Mononuclear cell (primary cell): ENCODE data around the gene CDH24. TPM values are rescaled to one million over a fixed set of nuclear protein-coding genes. Genes with fewer than 3 reads are reported as not detected.

Source experiments
- H3K27me3 ChIP-seq: 2 replicates; pipeline ENCODE4 v1.6.0; 2011; ENCODE audit warnings: low read length, control low read depth; ENCODE audit not compliant: insufficient read depth
- H3K4me1 ChIP-seq: 2 replicates; pipeline ENCODE4 v1.5.1; 2011; ENCODE audit warnings: mild to moderate bottlenecking, low read length, control low read depth; ENCODE audit not compliant: insufficient read depth
- H3K4me3 ChIP-seq: 2 replicates; pipeline ENCODE4 v1.5.1; 2011; ENCODE audit warnings: mild to moderate bottlenecking, low read length, moderate library complexity
- H3K9me3 ChIP-seq: 2 replicates; pipeline ENCODE4 v1.5.1; 2011; ENCODE audit warnings: low read depth, mild to moderate bottlenecking, control low read depth, low read length
- total RNA-seq: library from RNA; depleted of rRNA; stranded (reverse); fragments of >200 nt; gene quantifications from one replicate; pipeline ENCODE4 v1.2.3, GENCODE V29; 2012

CDH24 gene
- total RNA-seq, 1 donor = 0.63 TPM

- Histone ChIP-seq H3K27me3 (no peaks in the 10 kb centered on the region), H3K9me3 (no peaks in the 10 kb centered on the region), H3K4me3 (no peak overlapping the region), H3K4me1 (no peaks in the 10 kb centered on the region)
These were observed 11.6 kb downstream of the CDH24 start for GRCh38 chr14:23045419-23046357.

DNA sequence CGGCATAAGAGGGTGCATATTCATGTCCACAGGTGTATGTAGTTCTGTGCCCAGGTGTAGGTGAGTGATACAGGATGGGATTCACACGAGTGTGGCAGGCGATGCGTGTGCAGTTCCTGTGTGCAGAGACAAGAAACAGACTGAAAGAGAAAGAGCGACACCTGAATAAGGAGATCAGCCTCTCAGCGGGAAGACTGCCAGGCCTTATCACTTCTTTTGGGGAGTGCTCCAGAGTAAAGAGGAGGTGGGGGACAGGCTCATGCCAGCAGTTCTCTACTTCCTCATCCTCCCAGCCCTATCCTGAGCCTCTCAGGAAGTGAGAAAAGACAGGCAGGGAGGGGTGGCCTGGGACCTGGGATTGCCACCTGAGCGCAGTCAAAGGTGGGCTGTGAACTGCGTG lies 12.5 kb downstream of the CDH24 start:
- Histone ChIP-seq H3K4me1 (no peaks in the 10 kb centered on the region), H3K4me3 (no peak overlapping the region), H3K27me3 (no peaks in the 10 kb centered on the region), H3K9me3 (no peaks in the 10 kb centered on the region)

DNA sequence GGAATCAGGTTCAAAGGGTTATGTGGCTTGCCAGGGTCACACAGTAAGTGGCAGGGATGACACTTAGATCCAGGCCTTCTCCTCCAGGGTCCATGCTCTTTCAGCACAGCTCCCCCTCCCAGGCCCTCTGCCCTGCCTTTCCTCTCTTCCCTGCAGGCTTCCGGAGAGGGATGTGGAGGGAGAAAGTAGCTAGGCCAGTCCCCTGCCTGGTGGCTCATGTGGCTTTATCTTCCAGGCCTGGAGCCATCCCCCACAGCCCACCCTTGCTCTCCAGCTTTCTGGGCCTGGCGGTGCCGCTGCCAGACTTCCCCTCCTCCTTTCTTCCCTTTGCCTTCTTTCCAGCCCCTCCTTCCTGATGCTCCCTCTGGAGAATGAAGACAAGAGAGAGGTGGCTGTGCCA lies 13.6 kb downstream of the CDH24 start:
- no peaks in the 10 kb centered on the region for H3K27me3 ChIP-seq
- no peaks in the 10 kb centered on the region for H3K4me1 ChIP-seq
- H3K4me3 ChIP-seq = no peak overlapping the region
- H3K9me3 ChIP-seq = no peaks in the 10 kb centered on the region

DNA sequence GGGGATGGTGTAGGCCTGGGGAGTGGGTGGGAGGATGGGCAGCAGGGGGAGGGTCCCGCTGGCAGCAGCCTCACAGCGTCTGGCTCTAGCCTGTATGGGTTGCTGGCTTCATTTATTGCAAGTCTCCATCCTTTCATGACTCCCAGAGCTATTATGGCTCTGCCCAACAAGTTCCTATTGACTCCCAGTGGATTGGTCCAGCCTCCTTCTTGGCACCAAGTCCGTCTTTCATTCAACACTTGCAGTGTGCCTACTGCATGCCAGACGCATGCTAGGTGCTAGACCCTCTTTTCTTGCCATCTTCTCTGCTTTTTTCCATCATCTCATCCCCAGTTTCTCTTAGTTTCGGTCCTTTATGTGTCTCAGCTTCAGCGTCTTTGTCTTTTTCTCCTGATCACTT lies 14.2 kb downstream of the CDH24 start:
- Histone ChIP-seq H3K27me3 (no peaks in the 10 kb centered on the region), H3K4me1 (no peaks in the 10 kb centered on the region), H3K4me3 (no peak overlapping the region), H3K9me3 (no peaks in the 10 kb centered on the region)

GRCh38 chr14:23042162-23042965 lies 15.0 kb downstream of the CDH24 start, which contains the start of gene PSMB11:
TSS of gene PSMB11 (plus strand) at chr14:23042212. CDS start at chr14:23042226, 14 bp downstream.
- Histone ChIP-seq H3K4me1 (no peaks in the 10 kb centered on the region), H3K9me3 (no peaks in the 10 kb centered on the region), H3K4me3 (no peak within 1 kb of the TSS), H3K27me3 (no peaks in the 10 kb centered on the region)

GRCh38 chr14:23041729-23042128 lies 15.6 kb downstream of the CDH24 start:
- H3K4me1 ChIP-seq = no peaks in the 10 kb centered on the region
- no peaks in the 10 kb centered on the region for H3K9me3 ChIP-seq
- no peaks in the 10 kb centered on the region for H3K27me3 ChIP-seq
- no peak overlapping the region for H3K4me3 ChIP-seq

- Histone ChIP-seq H3K4me3 (no peak overlapping the region), H3K27me3 (no peaks in the 10 kb centered on the region), H3K9me3 (no peaks in the 10 kb centered on the region), H3K4me1 (peaks cover 4% of the 10 kb centered on the region)
These were observed 17.2 kb downstream of the CDH24 start for GRCh38 chr14:23040100-23040499.

DNA sequence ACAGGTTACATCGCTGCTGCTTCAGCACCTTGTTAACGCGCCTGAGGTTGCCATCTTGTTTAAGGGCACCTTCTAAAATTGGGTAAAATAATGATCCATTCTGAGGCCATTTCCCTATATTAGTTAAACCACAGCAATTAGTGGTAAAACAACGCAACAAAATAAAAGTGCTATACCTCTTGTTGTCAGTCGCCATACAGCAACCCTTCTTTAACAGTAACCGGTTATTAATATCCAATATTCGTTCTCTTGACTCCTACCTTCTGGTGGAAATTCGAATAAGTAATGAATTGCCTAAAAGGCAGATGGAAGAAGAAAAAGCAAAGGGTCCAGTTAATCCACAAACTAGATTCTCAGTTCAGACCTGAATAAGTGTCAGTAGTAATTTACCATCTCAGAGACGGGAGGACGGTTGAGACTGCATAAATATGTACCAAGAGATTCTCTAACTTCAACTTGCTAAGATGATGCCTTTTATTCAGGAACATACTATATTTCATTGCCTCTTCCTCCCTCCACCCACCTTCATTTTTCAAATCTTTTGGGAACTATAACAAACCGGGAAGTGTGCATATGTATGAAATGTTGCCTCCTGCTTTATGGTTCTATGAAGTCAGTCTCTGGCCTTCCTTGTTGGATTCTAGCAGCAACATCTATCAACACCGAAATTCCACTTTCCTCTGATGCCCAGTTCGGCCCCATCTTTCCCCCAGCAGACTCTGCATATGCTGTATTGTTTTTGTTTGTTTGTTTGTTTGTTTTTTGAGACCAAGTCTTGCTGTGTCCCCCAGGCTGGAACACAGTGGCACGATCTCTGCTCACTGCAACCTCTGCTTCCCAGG lies 21.8 kb downstream of the CDH24 start:
- Histone ChIP-seq H3K9me3 (no peaks in the 10 kb centered on the region), H3K27me3 (no peaks in the 10 kb centered on the region), H3K4me3 (peak overlapping the region; percentile 61), H3K4me1 (peaks cover 20% of the 10 kb centered on the region)

DNA sequence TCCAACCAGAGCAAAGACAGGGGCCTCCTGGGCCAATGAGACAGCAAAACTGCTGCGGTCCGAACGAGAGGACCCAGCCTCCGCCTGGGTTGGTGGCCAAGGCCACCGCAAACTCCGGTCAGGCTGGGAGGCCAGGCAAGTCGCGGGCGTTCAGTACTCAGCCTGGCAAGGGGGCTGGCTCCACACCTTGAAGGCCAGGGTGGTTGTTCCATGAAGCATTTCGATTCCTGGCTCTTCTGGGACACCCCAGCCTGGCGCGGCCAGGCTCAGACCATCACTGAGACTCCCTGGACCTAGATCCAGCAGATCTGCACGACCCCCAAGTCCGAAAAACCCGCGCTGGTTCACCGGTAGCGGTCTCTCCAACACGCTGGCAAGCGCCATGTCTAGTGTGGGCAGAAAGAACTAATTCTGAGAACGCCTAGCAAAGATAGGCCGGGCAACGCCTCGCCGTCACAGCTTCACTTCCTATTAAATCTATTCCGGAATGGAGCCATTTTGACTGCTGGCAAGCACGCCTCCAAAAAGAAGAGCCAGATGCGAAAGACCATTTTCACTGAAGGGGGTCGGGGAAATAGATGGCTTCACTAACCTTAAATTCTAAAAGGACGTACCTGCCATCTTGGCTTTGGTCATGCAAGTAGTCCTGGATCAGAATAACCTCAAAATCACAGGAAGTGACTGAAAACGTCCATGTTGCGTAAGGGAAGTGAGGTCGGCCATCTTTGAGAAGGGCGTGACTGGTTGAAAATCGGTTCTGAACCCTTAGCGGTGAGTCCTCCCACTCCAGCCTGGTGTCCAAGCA lies 22.6 kb downstream of the CDH24 start, which contains the start of gene PSMB5:
PSMB5 (minus strand) TSS at position 403 of the 805 bp plus-strand sequence; CDS start at position 384, 19 bp downstream.
- H3K27me3 ChIP-seq = no peaks in the 10 kb centered on the region
- H3K4me3 ChIP-seq = peak within 1 kb of the TSS; percentile 61
- H3K4me1 ChIP-seq = peaks cover 20% of the 10 kb centered on the region
- no peaks in the 10 kb centered on the region for H3K9me3 ChIP-seq

DNA sequence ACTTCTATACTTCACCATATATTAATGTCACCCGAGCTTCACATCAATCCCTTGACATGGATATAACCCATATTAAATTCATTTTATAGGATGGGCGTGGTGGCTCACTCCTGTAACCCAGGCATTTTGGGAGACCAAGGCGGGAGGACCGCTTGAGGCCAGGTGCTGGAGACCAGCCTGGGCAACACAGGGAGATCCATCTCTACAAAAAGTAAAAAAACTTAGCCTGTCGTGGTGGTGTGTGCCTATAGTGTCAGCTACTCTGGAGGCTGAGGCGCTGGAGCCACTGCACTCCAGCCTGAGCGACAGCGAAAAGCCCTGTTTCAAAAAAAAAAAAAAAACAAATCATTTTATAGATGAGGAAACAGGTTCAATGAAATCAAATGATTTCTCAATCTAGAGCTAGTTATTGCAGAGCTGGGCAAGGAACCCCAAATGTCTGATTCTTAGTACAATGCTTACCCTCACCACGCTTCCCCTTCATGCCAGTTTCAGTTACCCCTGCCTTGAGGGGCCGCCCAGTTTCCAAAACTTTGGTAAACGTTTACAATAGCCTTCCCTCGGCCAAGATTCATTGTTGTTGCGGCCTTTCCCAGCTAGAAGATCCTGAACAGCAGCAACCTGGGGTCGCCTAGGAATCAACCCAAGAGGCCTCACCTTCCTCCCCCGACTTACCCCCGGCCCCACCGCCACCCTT lies 23.4 kb downstream of the CDH24 start:
- no peaks in the 10 kb centered on the region for H3K9me3 ChIP-seq
- peak overlapping the region; percentile 61 for H3K4me3 ChIP-seq

DNA sequence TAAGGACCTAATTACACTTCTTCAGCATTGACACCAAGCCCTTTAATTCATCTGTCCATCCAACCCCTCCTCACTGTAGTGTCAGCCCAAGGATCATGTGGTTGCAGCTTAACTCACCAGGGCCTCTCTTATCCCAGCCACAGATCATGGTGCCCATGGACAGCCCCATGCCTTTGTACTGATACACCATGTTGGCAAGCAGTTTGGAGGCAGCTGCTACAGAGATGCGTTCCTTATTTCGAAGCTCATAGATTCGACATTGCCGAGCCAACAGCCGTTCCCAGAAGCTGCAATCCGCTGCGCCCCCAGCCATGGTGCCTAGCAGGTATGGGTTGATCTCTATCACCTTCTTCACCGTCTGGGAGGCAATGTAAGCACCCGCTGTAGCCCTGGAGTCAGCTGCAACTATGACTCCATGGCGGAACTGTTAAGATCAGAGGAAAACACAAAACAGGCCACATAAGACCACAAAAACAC lies 24.0 kb downstream of the CDH24 start:
- Histone ChIP-seq H3K4me1 (peaks cover 30% of the 10 kb centered on the region), H3K9me3 (no peaks in the 10 kb centered on the region), H3K4me3 (no peak overlapping the region), H3K27me3 (no peaks in the 10 kb centered on the region)

More for the DNA sequence above, 23.4 kb downstream of the CDH24 start:
- Histone ChIP-seq H3K4me1 (peaks cover 26% of the 10 kb centered on the region), H3K27me3 (no peaks in the 10 kb centered on the region)

DNA sequence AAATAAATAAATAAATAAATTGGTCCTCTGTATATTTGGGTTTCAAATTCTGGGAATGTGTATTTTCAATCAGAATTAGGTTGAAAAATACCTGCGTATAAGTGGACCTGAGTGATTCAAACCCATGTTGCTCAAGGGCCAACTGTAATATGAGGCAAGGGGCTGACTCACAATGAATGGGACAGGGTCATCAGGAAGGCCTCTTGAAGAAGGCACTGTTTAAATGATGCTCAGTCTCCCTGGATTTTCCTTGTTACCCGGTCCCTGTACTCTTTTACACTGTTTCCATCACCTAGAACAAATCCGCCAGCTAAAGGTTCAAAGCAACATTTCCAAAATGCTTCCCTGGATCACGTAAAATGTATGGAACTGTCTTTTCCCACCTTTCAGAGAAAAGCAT lies 26.4 kb downstream of the CDH24 start:
- Histone ChIP-seq H3K4me3 (no peak overlapping the region), H3K27me3 (no peaks in the 10 kb centered on the region), H3K9me3 (no peaks in the 10 kb centered on the region), H3K4me1 (peaks cover 30% of the 10 kb centered on the region)

- H3K27me3 ChIP-seq = no peaks in the 10 kb centered on the region
- no peaks in the 10 kb centered on the region for H3K9me3 ChIP-seq
- no peak overlapping the region for H3K4me3 ChIP-seq
- H3K4me1 ChIP-seq = peaks cover 19% of the 10 kb centered on the region
These were observed 28.5 kb downstream of the CDH24 start for GRCh38 chr14:23028799-23029198.
